Fibroblast of pulmonary artery (primary cell): ENCODE results near the gene KLHL33.

Experiments used
- DNase-seq: peaks from one replicate; pipeline ENCODE4 v3.0.0-alpha.2; 2010; ENCODE audit warnings: low read depth
- H3K4me3 ChIP-seq: replicated peaks from 2 replicates; pipeline ENCODE4 v1.5.1; 2011; ENCODE audit warnings: low read depth, mild to moderate bottlenecking, control low read depth, low read length, moderate library complexity
- TF ChIP-seq, protein P1 (sequence below): IDR thresholded peaks from 2 replicates; pipeline ENCODE4 v1.5.1; 2011; ENCODE audit warnings: mild to moderate bottlenecking, control low read depth, low read length, inconsistent platforms; ENCODE audit errors: missing control alignments

Gene KLHL33

DNA sequence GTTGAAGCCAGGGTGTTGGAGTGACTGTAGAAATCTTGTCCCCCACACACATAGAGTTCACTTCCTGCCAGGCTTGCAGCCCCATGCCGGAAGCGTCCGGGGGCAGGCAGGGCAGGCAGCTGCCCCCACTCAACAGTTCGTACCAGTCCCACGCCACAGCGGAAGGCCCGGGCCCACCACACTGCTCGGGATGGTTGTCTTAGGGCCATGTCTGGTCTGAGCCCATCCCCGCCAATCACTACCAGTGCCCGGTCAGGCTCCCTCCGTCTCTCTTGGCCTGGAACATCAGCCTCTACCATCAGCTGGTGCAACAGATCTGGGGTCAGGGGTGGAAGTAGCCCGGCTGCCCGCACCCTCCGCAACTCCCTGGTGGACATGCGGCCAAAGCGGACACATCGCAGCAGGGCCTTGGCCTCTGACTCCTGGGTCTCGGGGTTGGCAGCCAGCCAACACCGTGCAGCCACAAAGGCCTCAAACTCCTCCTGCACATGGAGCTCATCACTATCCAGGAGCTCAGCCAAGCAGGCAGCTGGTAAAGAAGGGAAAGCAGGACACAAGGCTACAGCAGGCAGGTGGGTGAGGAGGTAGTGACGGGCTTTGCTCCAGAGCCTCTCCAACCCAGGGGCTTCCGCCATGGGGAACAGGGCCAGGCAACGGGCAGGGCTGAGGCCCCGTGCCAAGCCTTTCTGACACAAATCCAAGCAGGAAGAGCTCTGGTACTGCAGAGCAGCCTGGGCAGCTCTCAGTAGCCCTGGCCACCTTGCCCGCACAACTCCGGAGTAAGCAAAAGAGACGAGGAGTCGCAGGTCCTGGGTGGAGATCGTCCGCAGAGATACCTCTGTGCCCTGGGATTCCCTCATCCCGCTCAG is 5.9 kb downstream of the KLHL33 start:
- TF ChIP-seq, protein P1, sequence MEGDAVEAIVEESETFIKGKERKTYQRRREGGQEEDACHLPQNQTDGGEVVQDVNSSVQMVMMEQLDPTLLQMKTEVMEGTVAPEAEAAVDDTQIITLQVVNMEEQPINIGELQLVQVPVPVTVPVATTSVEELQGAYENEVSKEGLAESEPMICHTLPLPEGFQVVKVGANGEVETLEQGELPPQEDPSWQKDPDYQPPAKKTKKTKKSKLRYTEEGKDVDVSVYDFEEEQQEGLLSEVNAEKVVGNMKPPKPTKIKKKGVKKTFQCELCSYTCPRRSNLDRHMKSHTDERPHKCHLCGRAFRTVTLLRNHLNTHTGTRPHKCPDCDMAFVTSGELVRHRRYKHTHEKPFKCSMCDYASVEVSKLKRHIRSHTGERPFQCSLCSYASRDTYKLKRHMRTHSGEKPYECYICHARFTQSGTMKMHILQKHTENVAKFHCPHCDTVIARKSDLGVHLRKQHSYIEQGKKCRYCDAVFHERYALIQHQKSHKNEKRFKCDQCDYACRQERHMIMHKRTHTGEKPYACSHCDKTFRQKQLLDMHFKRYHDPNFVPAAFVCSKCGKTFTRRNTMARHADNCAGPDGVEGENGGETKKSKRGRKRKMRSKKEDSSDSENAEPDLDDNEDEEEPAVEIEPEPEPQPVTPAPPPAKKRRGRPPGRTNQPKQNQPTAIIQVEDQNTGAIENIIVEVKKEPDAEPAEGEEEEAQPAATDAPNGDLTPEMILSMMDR = no peak
- H3K4me3 ChIP-seq = no peak overlapping the region
- DNase-seq = no peak

- H3K4me3 ChIP-seq = no peak overlapping the region
- no peak for DNase-seq
These were observed 7.2 kb downstream of the KLHL33 start for GRCh38 chr14:20428802-20429201.

DNA sequence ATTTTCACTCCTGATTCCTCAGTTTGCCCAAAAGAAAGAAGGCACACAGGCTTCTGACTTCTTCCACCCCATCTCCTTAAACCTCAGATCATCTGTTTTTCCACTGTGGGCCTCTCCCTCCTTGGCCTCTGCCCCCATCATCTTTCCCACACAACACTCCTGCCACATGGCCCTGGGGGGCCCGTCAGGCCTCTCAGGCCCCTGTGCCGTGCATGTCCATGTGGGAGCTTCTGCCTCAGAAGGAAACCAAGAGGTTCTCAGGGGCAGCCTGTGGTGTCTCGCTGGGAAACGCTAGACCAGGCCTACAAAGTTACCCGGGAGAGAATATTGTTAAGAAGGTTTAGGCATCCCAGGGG is 8.0 kb downstream of the KLHL33 start:
- no peak overlapping the region for H3K4me3 ChIP-seq
- TF ChIP-seq, protein P1 = no peak
- no peak for DNase-seq

More at GRCh38 chr14:20428802-20429201, 7.2 kb downstream of the KLHL33 start:
- TF ChIP-seq, protein P1 = no peak

DNA sequence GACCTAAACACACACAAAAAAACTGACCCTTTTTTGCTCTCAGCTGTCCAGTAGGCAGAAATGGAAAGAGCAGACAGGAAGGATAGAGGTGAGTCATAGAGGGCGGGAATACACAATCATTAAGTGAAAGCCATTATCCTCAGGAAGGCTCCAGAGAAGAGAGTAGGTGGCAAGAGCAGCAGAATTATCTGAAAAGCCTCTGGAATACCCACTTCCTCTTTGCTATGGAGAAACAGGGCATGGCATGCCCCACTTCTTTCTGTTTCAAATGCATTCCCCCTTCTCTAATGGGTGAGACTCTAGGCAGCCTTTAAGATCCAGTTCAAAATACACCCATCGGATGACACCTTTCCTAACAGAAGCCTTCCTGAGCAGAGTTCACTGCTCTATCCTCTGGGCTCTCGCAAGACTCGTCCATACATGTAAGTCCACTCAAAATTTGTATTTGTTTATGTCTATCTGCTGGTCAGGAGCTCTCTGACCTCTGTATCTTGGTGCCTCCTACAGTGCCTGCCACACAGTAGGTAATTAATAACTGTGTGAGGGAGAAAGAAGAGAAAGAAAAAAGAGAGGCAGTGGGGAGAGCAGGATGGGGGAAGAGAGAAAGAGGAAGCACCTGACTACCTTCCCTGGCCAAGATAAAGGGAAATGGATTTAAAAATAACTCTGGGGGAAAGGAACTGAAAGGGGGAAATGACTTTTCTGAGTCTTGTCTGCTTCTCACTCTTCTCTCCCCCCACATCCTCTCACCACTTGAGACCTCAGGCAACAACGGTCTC is 8.5 kb downstream of the KLHL33 start:
- TF ChIP-seq, protein P1 = no peak
- H3K4me3 ChIP-seq = no peak overlapping the region
- peak; percentile 59 for DNase-seq

DNA sequence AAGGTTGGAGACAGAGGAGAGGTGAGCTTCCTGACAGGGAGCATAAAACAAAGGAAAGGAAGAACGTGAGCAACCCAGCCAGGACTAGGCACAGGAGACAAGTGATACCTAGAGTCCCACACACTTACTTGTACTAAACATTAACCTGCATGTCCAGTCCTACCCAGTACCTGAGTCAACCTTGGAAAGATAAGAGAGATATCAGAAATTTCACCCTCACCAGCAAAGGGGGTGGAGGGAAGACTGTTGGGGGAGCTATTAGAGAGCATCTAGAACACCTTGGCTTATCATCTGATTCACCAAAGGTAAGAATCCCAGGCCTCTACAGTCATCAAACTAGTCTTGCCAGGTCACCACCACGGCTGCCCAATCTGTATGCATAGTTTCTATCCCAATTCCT is 11.1 kb downstream of the KLHL33 start:
- TF ChIP-seq, protein P1 = no peak
- DNase-seq = no peak
- no peak overlapping the region for H3K4me3 ChIP-seq

- DNase-seq = no peak
- TF ChIP-seq, protein P1 = no peak
- no peak overlapping the region for H3K4me3 ChIP-seq
These were observed 13.1 kb downstream of the KLHL33 start for GRCh38 chr14:20422886-20423285.
